Body of pancreas (tissue), 4 donors: ENCODE data around the gene SYT2. TPM values are rescaled to one million over a fixed set of nuclear protein-coding genes. Genes with fewer than 3 reads are reported as not detected.

ENCODE experiments used
- ATAC-seq: fragments of 150-250 bp; one replicate; pipeline ENCODE4 v1.9.1; 2016
- DNase-seq, 4 donors: peaks; one replicate each; pipeline ENCODE4 v3.0.0-alpha.2; 2019
- H3K27ac ChIP-seq, 4 donors: fragments of 200-600 bp; sonication (generic); 1 replicate in 3 of 4; 2 replicates in 1 of 4; pipeline versions ENCODE4 v1.5.1 to v1.6.1; 2016 to 2019; ENCODE audit warnings: mild to moderate bottlenecking in 1 of 4, mixed read lengths in 1 of 4, moderate library complexity in 1 of 4
- H3K27me3 ChIP-seq, 2 donors: fragments of 200-600 bp; sonication (generic); one replicate each; pipeline ENCODE4 v1.6.0; 2016; ENCODE audit warnings: mild to moderate bottlenecking in 1 of 2
- H3K36me3 ChIP-seq, 2 donors: fragments of 200-600 bp; sonication (generic); replicated peaks in 1 of 2; 2 replicates each; pipeline ENCODE4 v1.5.1; 2016; ENCODE audit warnings: low read depth in 2 of 2; ENCODE audit not compliant: insufficient read depth in 1 of 2
- H3K4me1 ChIP-seq: fragments of 200-600 bp; sonication (generic); one replicate; pipeline ENCODE4 v1.6.0; 2016
- H3K4me3 ChIP-seq, 2 donors: fragments of 200-600 bp; sonication (generic); 1 replicate in 1 of 2; 2 replicates in 1 of 2; pipeline ENCODE4 v1.5.1; 2016 to 2019
- H3K9me3 ChIP-seq, 3 donors: fragments of 200-600 bp; sonication (generic); 1 replicate in 2 of 3; 2 replicates in 1 of 3; pipeline ENCODE4 v1.5.1; 2016
- POLR2A ChIP-seq, 3 donors: fragments of 450-650 bp; IDR thresholded peaks; one replicate each; pipeline ENCODE4 v1.6.1; 2016; ENCODE audit warnings: antibody characterized with exemption in 3 of 3, mild to moderate bottlenecking in 2 of 3
- WGBS, 2 donors: methylation state at CpG; one replicate each; pipeline ENCODE4 v1.1.5; 2017; 5-methylcytosine and 5-hydroxymethylcytosine counted together
- intact Hi-C: fragments of 100-400 bp; cut with DNase I; formaldehyde crosslinking; loops from one replicate; pipeline ENCODE4 v1.15.1; 2023
- total RNA-seq, 2 donors: library from RNA; depleted of rRNA; stranded (reverse); fragments of >200 nt; gene quantifications; one replicate each; pipeline ENCODE4 v1.1.0, GENCODE V29; 2016
- TF ChIP-seq, protein P1 (sequence below), 7 experiments: fragments of 450-650 bp in 4 of 7; fragments of 200-600 bp in 3 of 7; sonication (generic) in 3 of 7; IDR thresholded peaks; one replicate each; pipeline ENCODE4 v1.5.1; 2016 to 2019; ENCODE audit warnings: antibody characterized with exemption in 7 of 7

The SYT2 gene
- total RNA-seq, 2 donors from 2014 or later, result not detected

DNA sequence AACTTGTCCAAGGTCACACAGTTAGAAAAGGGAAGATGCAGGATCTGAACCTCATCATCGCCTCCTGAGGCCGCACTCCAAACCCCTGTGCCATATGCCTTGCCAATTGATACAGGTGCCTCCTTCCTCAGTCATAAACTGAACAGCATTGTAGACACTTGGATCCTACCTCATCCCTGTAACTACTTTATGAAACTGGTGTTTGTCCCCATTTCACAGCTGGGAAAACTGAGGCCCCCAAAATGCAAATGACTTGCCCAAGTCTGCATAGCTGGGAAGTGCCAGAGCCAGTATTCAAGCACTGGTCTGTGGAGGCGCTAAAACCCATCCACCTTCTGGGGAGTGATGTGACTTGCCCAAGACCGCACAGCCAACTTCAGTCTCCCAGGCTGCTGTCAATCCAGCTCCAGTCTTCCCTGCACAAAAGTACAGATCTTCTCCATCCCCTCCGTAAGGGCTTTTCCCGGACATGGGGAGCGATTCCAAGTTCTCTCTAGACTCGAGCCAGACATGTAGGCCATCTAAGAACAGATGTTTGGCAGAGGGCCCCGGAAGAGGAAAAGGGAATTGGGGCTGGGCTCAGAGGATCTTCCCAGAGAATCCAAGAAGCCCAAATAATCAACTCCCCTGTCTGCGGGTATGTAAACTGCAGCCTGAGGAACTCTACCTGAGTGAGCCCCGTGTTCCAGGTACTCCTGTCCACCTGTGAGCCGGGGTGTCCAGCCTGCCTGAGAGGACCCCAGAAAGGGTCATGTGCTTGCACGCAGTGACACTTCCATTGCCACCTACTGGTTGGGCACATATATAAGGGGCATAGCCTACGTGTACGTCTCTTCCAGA is 60.5 kb downstream of the SYT2 start:
- Histone ChIP-seq H3K4me1 (no peaks in the 10 kb centered on the region), H3K9me3 (no peaks in the 10 kb centered on the region), H3K4me3 (no peak overlapping the region), H3K27ac (no peak overlapping the region), H3K27me3 (no peaks in the 10 kb centered on the region), H3K36me3 (no peaks in the 10 kb centered on the region)
- WGBS, 2 donors, result 54 to 64% methylated on average over 10 to 15 of the region's 15 CpGs
- TF ChIP-seq, protein P1, sequence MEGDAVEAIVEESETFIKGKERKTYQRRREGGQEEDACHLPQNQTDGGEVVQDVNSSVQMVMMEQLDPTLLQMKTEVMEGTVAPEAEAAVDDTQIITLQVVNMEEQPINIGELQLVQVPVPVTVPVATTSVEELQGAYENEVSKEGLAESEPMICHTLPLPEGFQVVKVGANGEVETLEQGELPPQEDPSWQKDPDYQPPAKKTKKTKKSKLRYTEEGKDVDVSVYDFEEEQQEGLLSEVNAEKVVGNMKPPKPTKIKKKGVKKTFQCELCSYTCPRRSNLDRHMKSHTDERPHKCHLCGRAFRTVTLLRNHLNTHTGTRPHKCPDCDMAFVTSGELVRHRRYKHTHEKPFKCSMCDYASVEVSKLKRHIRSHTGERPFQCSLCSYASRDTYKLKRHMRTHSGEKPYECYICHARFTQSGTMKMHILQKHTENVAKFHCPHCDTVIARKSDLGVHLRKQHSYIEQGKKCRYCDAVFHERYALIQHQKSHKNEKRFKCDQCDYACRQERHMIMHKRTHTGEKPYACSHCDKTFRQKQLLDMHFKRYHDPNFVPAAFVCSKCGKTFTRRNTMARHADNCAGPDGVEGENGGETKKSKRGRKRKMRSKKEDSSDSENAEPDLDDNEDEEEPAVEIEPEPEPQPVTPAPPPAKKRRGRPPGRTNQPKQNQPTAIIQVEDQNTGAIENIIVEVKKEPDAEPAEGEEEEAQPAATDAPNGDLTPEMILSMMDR (IDR thresholded peaks at IDR 0.05), result no peak
- no peak for TF ChIP-seq POLR2A (IDR thresholded peaks at IDR 0.05)
- ATAC-seq, result no peak
- intact Hi-C loops, result no loop called here
- no peak for DNase-seq

DNA sequence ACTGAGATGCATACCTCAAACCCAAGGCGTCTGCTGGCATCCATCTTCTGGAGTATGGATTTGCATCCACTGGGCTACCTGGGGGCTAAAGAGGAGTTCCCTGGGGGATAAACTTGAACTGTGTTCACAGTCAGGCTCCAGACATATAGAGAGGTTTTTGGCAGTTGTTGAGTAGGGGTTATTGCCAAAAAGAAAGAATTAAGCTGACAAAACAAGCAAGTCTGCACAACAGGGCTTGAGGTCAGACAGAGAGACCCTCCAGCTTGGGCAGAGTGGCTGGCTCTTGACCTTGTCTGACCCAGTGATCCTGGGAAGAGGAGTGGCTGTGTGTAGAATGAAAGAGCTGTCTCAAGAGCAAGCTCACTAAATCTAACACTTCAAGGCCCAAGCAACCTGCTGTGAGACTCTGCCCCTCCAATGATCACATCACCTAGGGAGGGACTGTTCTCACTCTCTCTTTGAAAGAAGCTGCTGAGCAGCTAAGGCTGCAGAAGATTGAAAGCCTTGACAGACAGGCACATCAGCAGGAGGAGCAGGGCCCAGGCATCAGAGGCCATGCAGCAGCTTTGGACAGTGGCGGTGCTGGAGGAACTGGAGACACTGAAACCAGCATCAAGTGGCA is 61.5 kb downstream of the SYT2 start:
- H3K4me1 ChIP-seq, result peaks cover 6% of the 10 kb centered on the region
- TF ChIP-seq POLR2A (IDR thresholded peaks at IDR 0.05), result no peak
- TF ChIP-seq, protein P1 (IDR thresholded peaks at IDR 0.05), result no peak
- no peak for ATAC-seq
- WGBS, 2 donors, result 71 to 77% methylated on average over 2 of the region's 2 CpGs
- no peaks in the 10 kb centered on the region for H3K9me3 ChIP-seq
- intact Hi-C loops, result no loop called here
- no peak for DNase-seq
- no peaks in the 10 kb centered on the region for H3K36me3 ChIP-seq
- no peak overlapping the region for H3K27ac ChIP-seq
- H3K4me3 ChIP-seq, result no peak overlapping the region
- peaks cover 0 to 9% of the 10 kb centered on the region in 2 donors for H3K27me3 ChIP-seq

DNA sequence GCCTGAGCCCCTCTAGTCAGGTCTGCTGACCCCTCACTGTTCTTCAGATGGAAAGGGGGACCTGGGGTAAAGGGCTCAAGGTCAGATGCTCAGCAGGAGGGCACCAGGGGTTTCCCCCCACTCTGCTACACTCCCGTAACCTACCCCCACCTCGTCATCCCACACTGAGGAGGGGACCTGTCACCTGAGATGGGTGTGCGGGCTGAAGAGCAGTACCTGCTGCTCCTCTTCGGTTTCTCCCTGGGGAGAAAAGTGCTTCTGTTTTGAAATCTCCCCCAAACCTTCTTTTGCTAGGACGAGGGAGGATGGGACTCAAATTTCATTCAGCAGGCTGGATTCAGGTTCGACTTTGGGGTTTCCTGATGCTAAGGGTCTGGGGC is 65.2 kb downstream of the SYT2 start:
- Histone ChIP-seq H3K36me3 (no peaks in the 10 kb centered on the region), H3K27me3 (peaks cover 0 to 26% of the 10 kb centered on the region in 2 donors), H3K9me3 (no peaks in the 10 kb centered on the region), H3K27ac (no peak overlapping the region), H3K4me3 (no peak overlapping the region), H3K4me1 (peaks cover 20% of the 10 kb centered on the region)
- 32 to 54% methylated on average over 6 of the region's 6 CpGs for WGBS, 2 donors
- no peak for TF ChIP-seq POLR2A (IDR thresholded peaks at IDR 0.05)
- TF ChIP-seq, protein P1 (IDR thresholded peaks at IDR 0.05), result no peak
- ATAC-seq (no peak), DNase-seq (no peak)
- intact Hi-C loops, result no loop called here

DNA sequence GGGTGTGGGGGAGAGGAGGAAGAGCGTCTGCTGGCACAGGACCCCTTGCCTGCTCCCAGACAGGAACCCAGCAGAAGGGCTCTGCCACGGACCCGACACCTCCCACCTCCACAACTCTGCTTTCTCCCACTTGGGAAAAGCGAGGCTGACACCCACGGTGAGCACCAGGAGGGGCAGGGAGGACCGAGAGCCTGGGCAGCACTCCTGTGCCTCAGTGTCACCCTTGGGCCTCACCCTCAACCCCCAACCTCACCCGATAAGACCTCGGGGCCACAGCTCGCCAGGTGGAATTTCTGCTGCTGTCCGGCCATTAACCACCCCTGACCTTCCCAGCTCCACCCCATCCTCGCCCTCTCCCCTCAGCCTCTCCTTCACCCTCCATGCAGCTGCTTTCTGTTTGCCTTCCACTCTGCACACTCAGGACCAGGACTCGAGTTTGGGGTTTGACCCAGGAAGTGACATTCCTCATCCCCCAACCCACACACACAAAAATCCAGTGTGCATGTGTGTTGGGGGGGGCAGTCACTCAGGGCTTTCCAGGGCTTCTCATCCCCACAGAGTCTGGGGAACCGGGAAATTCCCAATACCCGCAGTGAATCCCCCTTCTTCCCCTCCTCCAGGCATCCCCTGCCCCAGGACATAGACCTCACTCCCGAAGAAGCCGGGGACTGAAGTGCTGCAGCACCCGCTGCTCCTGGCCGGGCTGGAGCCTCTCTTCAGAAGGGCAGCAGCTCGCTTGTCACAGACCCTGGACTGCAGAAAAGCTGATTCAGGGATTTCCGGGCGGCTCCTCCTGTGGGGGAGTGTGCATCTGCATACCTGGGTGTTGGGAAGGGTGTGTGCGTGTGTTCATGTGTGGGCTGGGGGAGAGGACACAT is 65.8 kb downstream of the SYT2 start:
- ATAC-seq (no peak), DNase-seq (no peak)
- Histone ChIP-seq H3K27ac (no peak overlapping the region), H3K27me3 (peaks cover 0 to 26% of the 10 kb centered on the region in 2 donors), H3K9me3 (no peaks in the 10 kb centered on the region), H3K36me3 (no peaks in the 10 kb centered on the region), H3K4me1 (peaks cover 20% of the 10 kb centered on the region), H3K4me3 (no peak overlapping the region)
- 15 to 17% methylated on average over 15 to 22 of the region's 22 CpGs for WGBS, 2 donors
- TF ChIP-seq, protein P1 (IDR thresholded peaks at IDR 0.05), result no peak
- no peak for TF ChIP-seq POLR2A (IDR thresholded peaks at IDR 0.05)
- intact Hi-C loops, result no loop called here
